ENCODE data around the gene RASIP1. TPM values are rescaled to one million over a fixed set of nuclear protein-coding genes. Genes with fewer than 3 reads are reported as not detected.

Gene RASIP1
- total RNA-seq, 1 experiment from 2014 or later, result 0.51 TPM

GRCh38 chr19:48720613-48721296 is 19.7 kb downstream of the RASIP1 start:
- peak overlapping the region; percentile 80 for H3K4me2 ChIP-seq (ENCODE audit: low read length)
- no peaks in the 10 kb centered on the region for H3K79me2 ChIP-seq (ENCODE audit: low read length)
- no peaks in the 10 kb centered on the region for H4K20me1 ChIP-seq (ENCODE audit: low read length)
- H3F3A ChIP-seq (ENCODE audit: low read length, unreplicated experiment), result no peaks in the 10 kb centered on the region
- H3K9me3 ChIP-seq (ENCODE audit: low read length), result no peaks in the 10 kb centered on the region
- peak overlapping the region; percentile 14 for H3K27ac ChIP-seq (ENCODE audit: low read length)
- ATAC-seq, result peak; percentile 95
- peak overlapping the region; percentile 69 for H3K4me3 ChIP-seq (ENCODE audit: low read length)
- ChIA-PET POLR2A (ENCODE audit: unreplicated experiment) (interaction anchor here (0.6 kb wide), 1 partner anchor 87 kb away, joined by 4 read pairs; no protein-coding TSS in a partner anchor), CTCF (interaction anchor here (0.6 kb wide), 1 partner anchor 1807 kb away, joined by 4 read pairs; no protein-coding TSS in a partner anchor)
- peak overlapping the region; percentile 85 for H2AFZ ChIP-seq (ENCODE audit: low read length)
- H3K27me3 ChIP-seq (ENCODE audit: low read length), result no peaks in the 10 kb centered on the region
- intact Hi-C loops (cut with micrococcal nuclease), result no loop called here
- H3K9ac ChIP-seq (ENCODE audit: low read length), result peak overlapping the region; percentile 64
- DNase-seq, result peak; percentile 96
- H3K36me3 ChIP-seq (ENCODE audit: low read depth, low read length), result no peaks in the 10 kb centered on the region
- H3K4me1 ChIP-seq (ENCODE audit: insufficient read depth, low read length), result no peaks in the 10 kb centered on the region
- H3K9me2 ChIP-seq (replicated peaks; ENCODE audit: low read length), result no peaks in the 10 kb centered on the region
- no TSS peak for BruUV-seq (replicated peaks)
- TF ChIP-seq EZH2 (IDR thresholded peaks at IDR 0.05; ENCODE audit: low read length, unreplicated experiment) (no peak), EZH2phosphoT487 (IDR thresholded peaks at IDR 0.05; ENCODE audit: borderline replicate concordance, low read length) (no peak)
- TF ChIP-seq, protein P1, sequence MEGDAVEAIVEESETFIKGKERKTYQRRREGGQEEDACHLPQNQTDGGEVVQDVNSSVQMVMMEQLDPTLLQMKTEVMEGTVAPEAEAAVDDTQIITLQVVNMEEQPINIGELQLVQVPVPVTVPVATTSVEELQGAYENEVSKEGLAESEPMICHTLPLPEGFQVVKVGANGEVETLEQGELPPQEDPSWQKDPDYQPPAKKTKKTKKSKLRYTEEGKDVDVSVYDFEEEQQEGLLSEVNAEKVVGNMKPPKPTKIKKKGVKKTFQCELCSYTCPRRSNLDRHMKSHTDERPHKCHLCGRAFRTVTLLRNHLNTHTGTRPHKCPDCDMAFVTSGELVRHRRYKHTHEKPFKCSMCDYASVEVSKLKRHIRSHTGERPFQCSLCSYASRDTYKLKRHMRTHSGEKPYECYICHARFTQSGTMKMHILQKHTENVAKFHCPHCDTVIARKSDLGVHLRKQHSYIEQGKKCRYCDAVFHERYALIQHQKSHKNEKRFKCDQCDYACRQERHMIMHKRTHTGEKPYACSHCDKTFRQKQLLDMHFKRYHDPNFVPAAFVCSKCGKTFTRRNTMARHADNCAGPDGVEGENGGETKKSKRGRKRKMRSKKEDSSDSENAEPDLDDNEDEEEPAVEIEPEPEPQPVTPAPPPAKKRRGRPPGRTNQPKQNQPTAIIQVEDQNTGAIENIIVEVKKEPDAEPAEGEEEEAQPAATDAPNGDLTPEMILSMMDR (conservative IDR thresholded peaks at IDR 0.05; ENCODE audit: low read depth, low read length), result no peak

DNA sequence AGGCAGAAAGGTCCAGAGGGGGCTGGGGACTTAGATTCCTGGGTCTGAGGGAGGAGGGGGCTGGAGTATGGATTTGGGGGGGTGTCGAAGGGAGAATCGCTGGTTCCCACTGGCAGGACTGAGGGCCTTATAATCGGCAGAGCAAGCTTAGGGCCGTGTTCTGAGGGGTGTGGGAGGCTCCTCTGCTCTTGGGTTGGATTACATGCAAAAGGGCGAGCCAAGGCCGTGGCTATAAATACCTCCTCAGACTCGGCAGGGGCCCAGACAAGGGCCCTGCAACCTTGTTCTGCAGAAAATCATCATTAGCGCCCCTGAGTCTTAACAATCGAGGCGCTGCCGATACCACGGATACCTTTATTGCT is 20.2 kb downstream of the RASIP1 start:
- POLR2A ChIA-PET (ENCODE audit: unreplicated experiment), result interaction anchor here (0.6 kb wide), 1 partner anchor 86 kb away, joined by 4 read pairs; no protein-coding TSS in a partner anchor
- no TSS peak for BruUV-seq (replicated peaks)
- Histone ChIP-seq H4K20me1 (ENCODE audit: low read length) (no peaks in the 10 kb centered on the region), H3K4me2 (ENCODE audit: low read length) (peak overlapping the region; percentile 80), H3K27me3 (ENCODE audit: low read length) (no peaks in the 10 kb centered on the region), H3K36me3 (ENCODE audit: low read depth, low read length) (no peaks in the 10 kb centered on the region), H3K79me2 (ENCODE audit: low read length) (no peaks in the 10 kb centered on the region), H3K27ac (ENCODE audit: low read length) (no peak overlapping the region), H3K4me1 (ENCODE audit: insufficient read depth, low read length) (no peaks in the 10 kb centered on the region), H3K4me3 (ENCODE audit: low read length) (peak overlapping the region; percentile 69; the same call in 1 of the 2 replicates), H3K9ac (ENCODE audit: low read length) (no peak overlapping the region), H3K9me2 (replicated peaks; ENCODE audit: low read length) (no peaks in the 10 kb centered on the region), H2AFZ (ENCODE audit: low read length) (peak overlapping the region; percentile 85), H3K9me3 (ENCODE audit: low read length) (no peaks in the 10 kb centered on the region), H3F3A (ENCODE audit: low read length, unreplicated experiment) (no peaks in the 10 kb centered on the region)
- DNase-seq, result no peak
- TF ChIP-seq EZH2 (IDR thresholded peaks at IDR 0.05; ENCODE audit: low read length, unreplicated experiment), result no peak
- TF ChIP-seq, protein P1 (conservative IDR thresholded peaks at IDR 0.05; ENCODE audit: low read depth, low read length), result no peak
- no peak for TF ChIP-seq EZH2phosphoT487 (IDR thresholded peaks at IDR 0.05; ENCODE audit: borderline replicate concordance, low read length)
- peak; percentile 3; the same call in 1 of the 2 replicates for ATAC-seq
- CTCF ChIA-PET, result no interaction called here
- intact Hi-C loops (cut with micrococcal nuclease), result no loop called here

Measured in PC-3 (cell line).